Trophoblast cell (in vitro differentiated cells and primary cell): ENCODE measurements around the gene CNBD2.

ENCODE experiments used
- DNase-seq, 2 donors: peaks; one replicate each; pipeline ENCODE4 v3.0.0-alpha.2; 2016
- H2AFZ ChIP-seq: 2 replicates; pipeline ENCODE4 v1.6.1; 2013; ENCODE audit warnings: low read length, moderate library complexity, mild to moderate bottlenecking; ENCODE audit not compliant: insufficient read depth, poor library complexity
- H2AK5ac ChIP-seq: 2 replicates; pipeline ENCODE4 v1.6.1; 2013; ENCODE audit warnings: mild to moderate bottlenecking, low read length
- H2BK120ac ChIP-seq: 2 replicates; pipeline ENCODE4 v1.6.1; 2013; ENCODE audit warnings: low read length, mild to moderate bottlenecking, moderate library complexity; ENCODE audit not compliant: insufficient read depth, poor library complexity
- H2BK12ac ChIP-seq: 2 replicates; pipeline ENCODE4 v1.6.1; 2013; ENCODE audit warnings: mild to moderate bottlenecking, low read length, moderate library complexity
- H2BK5ac ChIP-seq: 2 replicates; pipeline ENCODE4 v1.6.1; 2013; ENCODE audit warnings: low read length, low read depth, moderate library complexity, mild to moderate bottlenecking; ENCODE audit not compliant: poor library complexity
- H3K14ac ChIP-seq: 2 replicates; pipeline ENCODE4 v1.6.1; 2013; ENCODE audit warnings: mild to moderate bottlenecking, low read length
- H3K18ac ChIP-seq: 2 replicates; pipeline ENCODE4 v1.6.1; 2013; ENCODE audit warnings: mild to moderate bottlenecking, low read length
- H3K23ac ChIP-seq: 2 replicates; pipeline ENCODE4 v1.6.1; 2013; ENCODE audit warnings: low read length
- H3K27ac ChIP-seq: 2 replicates; pipeline ENCODE4 v1.5.1; 2013; ENCODE audit warnings: low read depth, mild to moderate bottlenecking, inconsistent platforms, low read length, moderate library complexity
- H3K27me3 ChIP-seq: 2 replicates; pipeline ENCODE4 v1.6.1; 2013; ENCODE audit warnings: inconsistent platforms, mild to moderate bottlenecking, low read length, moderate library complexity; ENCODE audit not compliant: insufficient read depth
- H3K36me3 ChIP-seq, 2 experiments: 1 replicate in 1 of 2; 2 replicates in 1 of 2; pipeline ENCODE4 v1.6.1; 2013; ENCODE audit warnings: low read length in 2 of 2, mild to moderate bottlenecking in 2 of 2, moderate library complexity in 1 of 2; ENCODE audit not compliant: insufficient read depth in 2 of 2, control insufficient read depth in 1 of 2
- H3K4ac ChIP-seq: 2 replicates; pipeline ENCODE4 v1.6.1; 2013; ENCODE audit warnings: low read depth, mild to moderate bottlenecking, low read length, moderate library complexity
- H3K4me1 ChIP-seq, 2 experiments: 1 replicate in 1 of 2; 2 replicates in 1 of 2; pipeline ENCODE4 v1.6.1; 2013; ENCODE audit warnings: low read length in 2 of 2, mild to moderate bottlenecking in 2 of 2, moderate library complexity in 1 of 2; ENCODE audit not compliant: insufficient read depth in 2 of 2, control insufficient read depth in 1 of 2
- H3K4me2 ChIP-seq: 2 replicates; pipeline ENCODE4 v1.6.1; 2013; ENCODE audit warnings: inconsistent platforms, mild to moderate bottlenecking, low read length, moderate library complexity
- H3K4me3 ChIP-seq: 2 replicates; pipeline ENCODE4 v1.5.1; 2013; ENCODE audit warnings: mild to moderate bottlenecking, low read depth, low read length, inconsistent platforms
- H3K79me1 ChIP-seq: one replicate; pipeline ENCODE4 v1.6.1; 2013; ENCODE audit warnings: low read length
- H3K79me2 ChIP-seq: 2 replicates; pipeline ENCODE4 v1.6.1; 2013; ENCODE audit warnings: low read length, mild to moderate bottlenecking; ENCODE audit not compliant: control insufficient read depth, insufficient read depth, poor library complexity
- H3K9ac ChIP-seq: 2 replicates; pipeline ENCODE4 v1.6.1; 2013; ENCODE audit warnings: mild to moderate bottlenecking, low read length
- H3K9me3 ChIP-seq: 2 replicates; pipeline ENCODE4 v1.6.1; 2013; ENCODE audit warnings: low read depth, mild to moderate bottlenecking, control low read depth, inconsistent platforms, low read length; ENCODE audit not compliant: insufficient read depth
- H4K12ac ChIP-seq: 2 replicates; pipeline ENCODE4 v1.6.1; 2013; ENCODE audit warnings: low read depth, mild to moderate bottlenecking, low read length, moderate library complexity
- H4K8ac ChIP-seq: 2 replicates; pipeline ENCODE4 v1.6.1; 2013; ENCODE audit warnings: low read depth, mild to moderate bottlenecking, low read length, moderate library complexity
- H4K91ac ChIP-seq: one replicate; pipeline ENCODE4 v1.6.1; 2013; ENCODE audit warnings: low read depth, mild to moderate bottlenecking, low read length, moderate library complexity
- WGBS: extraction: QIAGEN DNeasy Blood & Tissue Kit; methylation state at CpG from one replicate; pipeline ENCODE4 v1.1.7; 2013; ENCODE audit warnings: missing lambda C conversion rate; ENCODE audit not compliant: insufficient read length, insufficient coverage; ENCODE audit errors: extremely low coverage; 5-methylcytosine and 5-hydroxymethylcytosine counted together

CNBD2 gene

GRCh38 chr20:36030149-36030548 is 61.8 kb downstream of the CNBD2 start:
- no peak overlapping the region for H4K91ac ChIP-seq
- H3K4me1 ChIP-seq = no peaks in the 10 kb centered on the region
- H4K8ac ChIP-seq = no peak overlapping the region

GRCh38 chr20:36031806-36032205 is 63.4 kb downstream of the CNBD2 start:
- H2BK12ac ChIP-seq = no peak overlapping the region
- H4K12ac ChIP-seq = no peak overlapping the region
- H2AFZ ChIP-seq = no peak overlapping the region
- no peak overlapping the region for H3K14ac ChIP-seq
- H2BK120ac ChIP-seq = no peak overlapping the region
- H4K91ac ChIP-seq = no peak overlapping the region
- no peak overlapping the region for H2BK5ac ChIP-seq
- H3K4me3 ChIP-seq = no peak overlapping the region
- DNase-seq = no peak
- H2AK5ac ChIP-seq = no peak overlapping the region
- H3K27ac ChIP-seq = no peak overlapping the region
- no CpG with 5 or more reads among the region's 3 CpGs for WGBS
- H3K27me3 ChIP-seq = no peaks in the 10 kb centered on the region
- H3K9me3 ChIP-seq = no peaks in the 10 kb centered on the region
- no peaks in the 10 kb centered on the region for H3K4me1 ChIP-seq
- H3K79me2 ChIP-seq = no peaks in the 10 kb centered on the region
- no peak overlapping the region for H3K4me2 ChIP-seq
- H3K23ac ChIP-seq = no peak overlapping the region
- H3K4ac ChIP-seq = no peak overlapping the region
- no peak overlapping the region for H4K8ac ChIP-seq
- H3K18ac ChIP-seq = no peak overlapping the region
- H3K79me1 ChIP-seq = no peaks in the 10 kb centered on the region
- H3K9ac ChIP-seq = no peak overlapping the region
- H3K36me3 ChIP-seq = no peaks in the 10 kb centered on the region

More at GRCh38 chr20:36030149-36030548, 61.8 kb downstream of the CNBD2 start:
- no peak overlapping the region for H2BK120ac ChIP-seq
- H3K27ac ChIP-seq = no peak overlapping the region
- H3K36me3 ChIP-seq = no peaks in the 10 kb centered on the region
- H3K18ac ChIP-seq = no peak overlapping the region
- no peak overlapping the region for H2BK5ac ChIP-seq
- H3K79me2 ChIP-seq = no peaks in the 10 kb centered on the region
- no peak overlapping the region for H3K14ac ChIP-seq
- H3K4ac ChIP-seq = no peak overlapping the region
- H3K27me3 ChIP-seq = no peaks in the 10 kb centered on the region
- H3K9ac ChIP-seq = no peak overlapping the region
- H4K12ac ChIP-seq = no peak overlapping the region
- no peak overlapping the region for H3K4me2 ChIP-seq
- no peak overlapping the region for H2BK12ac ChIP-seq
- no peak overlapping the region for H2AFZ ChIP-seq
- no CpG with 5 or more reads among the region's 8 CpGs for WGBS
- no peak overlapping the region for H3K23ac ChIP-seq
- no peak overlapping the region for H3K4me3 ChIP-seq
- no peaks in the 10 kb centered on the region for H3K79me1 ChIP-seq
- H3K9me3 ChIP-seq = no peaks in the 10 kb centered on the region
- DNase-seq = no peak
- H2AK5ac ChIP-seq = no peak overlapping the region

- Histone ChIP-seq H4K12ac (no peak overlapping the region), H3K27me3 (no peaks in the 10 kb centered on the region), H2BK5ac (no peak overlapping the region), H3K14ac (no peak overlapping the region), H2AK5ac (no peak overlapping the region), H4K91ac (no peak overlapping the region), H2AFZ (no peak overlapping the region), H4K8ac (no peak overlapping the region), H3K18ac (no peak overlapping the region), H3K4me1 (no peaks in the 10 kb centered on the region), H3K4me3 (no peak overlapping the region), H3K36me3 (no peaks in the 10 kb centered on the region), H3K79me1 (no peaks in the 10 kb centered on the region), H2BK120ac (no peak overlapping the region), H3K4ac (no peak overlapping the region), H3K4me2 (no peak overlapping the region), H2BK12ac (no peak overlapping the region), H3K9me3 (no peaks in the 10 kb centered on the region), H3K23ac (no peak overlapping the region), H3K27ac (no peak overlapping the region), H3K79me2 (no peaks in the 10 kb centered on the region), H3K9ac (no peak overlapping the region)
- no peak for DNase-seq
- WGBS = 100% methylated on average over 1 of the region's 4 CpGs
These were observed 66.5 kb downstream of the CNBD2 start for GRCh38 chr20:36034875-36035274.

- no peak for DNase-seq
- no peak overlapping the region for H3K4ac ChIP-seq
- H3K4me3 ChIP-seq = no peak overlapping the region
- H3K27ac ChIP-seq = no peak overlapping the region
- no peak overlapping the region for H3K18ac ChIP-seq
- no peak overlapping the region for H2AK5ac ChIP-seq
- H3K14ac ChIP-seq = no peak overlapping the region
- no peaks in the 10 kb centered on the region for H3K79me2 ChIP-seq
- H2BK120ac ChIP-seq = no peak overlapping the region
- H3K4me1 ChIP-seq = no peaks in the 10 kb centered on the region
- no peaks in the 10 kb centered on the region for H3K36me3 ChIP-seq
- H2AFZ ChIP-seq = no peak overlapping the region
- H3K4me2 ChIP-seq = no peak overlapping the region
- H3K23ac ChIP-seq = no peak overlapping the region
- H3K9me3 ChIP-seq = no peaks in the 10 kb centered on the region
- no peak overlapping the region for H2BK12ac ChIP-seq
- H3K9ac ChIP-seq = no peak overlapping the region
- H2BK5ac ChIP-seq = no peak overlapping the region
- no peaks in the 10 kb centered on the region for H3K79me1 ChIP-seq
- no CpG with 5 or more reads among the region's 2 CpGs for WGBS
- no peak overlapping the region for H4K8ac ChIP-seq
- no peaks in the 10 kb centered on the region for H3K27me3 ChIP-seq
- no peak overlapping the region for H4K12ac ChIP-seq
- H4K91ac ChIP-seq = no peak overlapping the region
These were observed 67.4 kb downstream of the CNBD2 start for GRCh38 chr20:36035745-36036144.
